H9 (cell line): Measurements from ENCODE around the gene AADAT. TPM values are rescaled to one million over a fixed set of nuclear protein-coding genes. Genes with fewer than 3 reads are reported as not detected.

Source experiments
- DNase-seq: peaks from one replicate; pipeline ENCODE4 v3.0.0-alpha.2; 2017
- H2AFZ ChIP-seq: one replicate; pipeline ENCODE4 v1.6.1; 2013; ENCODE audit warnings: mild to moderate bottlenecking, low read length, control low read depth, moderate library complexity
- H2AK5ac ChIP-seq: 2 replicates; pipeline ENCODE4 v1.6.1; 2013; ENCODE audit warnings: low read length, control low read depth, mixed read lengths; ENCODE audit not compliant: insufficient read length
- H2BK120ac ChIP-seq: one replicate; pipeline ENCODE4 v1.6.1; 2013; ENCODE audit warnings: low read depth, mild to moderate bottlenecking, low read length, control low read depth, inconsistent platforms; ENCODE audit not compliant: poor library complexity, severe bottlenecking
- H2BK12ac ChIP-seq: 2 replicates; pipeline ENCODE4 v1.6.1; 2013; ENCODE audit warnings: low read length, control low read depth, mixed read lengths, low read depth; ENCODE audit not compliant: insufficient read length
- H2BK15ac ChIP-seq: 2 replicates; pipeline ENCODE4 v1.6.1; 2013; ENCODE audit warnings: low read depth, low read length, control low read depth
- H2BK20ac ChIP-seq: one replicate; pipeline ENCODE4 v1.6.1; 2013; ENCODE audit warnings: low read depth, mild to moderate bottlenecking, low read length, control low read depth, inconsistent platforms; ENCODE audit not compliant: poor library complexity, severe bottlenecking
- H2BK5ac ChIP-seq: 2 replicates; pipeline ENCODE4 v1.6.1; 2013; ENCODE audit warnings: low read length, control low read depth, mixed read lengths; ENCODE audit not compliant: insufficient read length
- H3K14ac ChIP-seq: 2 replicates; pipeline ENCODE4 v1.6.1; 2013; ENCODE audit warnings: low read length, control low read depth; ENCODE audit not compliant: insufficient read depth
- H3K18ac ChIP-seq: 2 replicates; pipeline ENCODE4 v1.6.1; 2013; ENCODE audit warnings: low read depth, mild to moderate bottlenecking, mixed read lengths, low read length, control low read depth; ENCODE audit not compliant: insufficient read length
- H3K23ac ChIP-seq: 2 replicates; pipeline ENCODE4 v1.6.1; 2013; ENCODE audit warnings: low read length, control low read depth, mixed read lengths, low read depth; ENCODE audit not compliant: insufficient read length
- H3K23me2 ChIP-seq: 2 replicates; pipeline ENCODE4 v1.6.1; 2013; ENCODE audit warnings: low read depth, mild to moderate bottlenecking, mixed read lengths, low read length, control low read depth; ENCODE audit not compliant: insufficient read length, poor library complexity, severe bottlenecking
- H3K27ac ChIP-seq: 2 replicates; pipeline ENCODE4 v1.5.1; 2013; ENCODE audit warnings: low read length, control low read depth, mixed read lengths, low read depth; ENCODE audit not compliant: insufficient read length
- H3K27me3 ChIP-seq: 2 replicates; pipeline ENCODE4 v1.6.1; 2013; ENCODE audit warnings: low read length, control low read depth, inconsistent platforms; ENCODE audit not compliant: insufficient read depth
- H3K4ac ChIP-seq: 2 replicates; pipeline ENCODE4 v1.6.1; 2013; ENCODE audit warnings: low read depth, mild to moderate bottlenecking, control low read depth, inconsistent platforms, low read length, moderate library complexity
- H3K4me1 ChIP-seq: 2 replicates; pipeline ENCODE4 v1.6.1; 2013; ENCODE audit warnings: low read length, control low read depth, inconsistent platforms; ENCODE audit not compliant: insufficient read depth
- H3K4me2 ChIP-seq: 2 replicates; pipeline ENCODE4 v1.6.1; 2013; ENCODE audit warnings: low read length, control low read depth, mixed read lengths; ENCODE audit not compliant: insufficient read length, insufficient read depth
- H3K56ac ChIP-seq: 2 replicates; pipeline ENCODE4 v1.6.1; 2013; ENCODE audit warnings: low read depth, mild to moderate bottlenecking, mixed read lengths, low read length, control low read depth; ENCODE audit not compliant: insufficient read length
- H3K79me1 ChIP-seq: 2 replicates; pipeline ENCODE4 v1.6.1; 2013; ENCODE audit warnings: low read depth, mild to moderate bottlenecking, moderate library complexity, low read length, control low read depth, inconsistent platforms; ENCODE audit not compliant: insufficient read depth, poor library complexity, severe bottlenecking
- H3K79me2 ChIP-seq: 2 replicates; pipeline ENCODE4 v1.6.1; 2013; ENCODE audit warnings: low read length, control low read depth, inconsistent platforms; ENCODE audit not compliant: insufficient read depth
- H3K9ac ChIP-seq: 2 replicates; pipeline ENCODE4 v1.6.1; 2013; ENCODE audit warnings: low read length, control low read depth, mixed read lengths; ENCODE audit not compliant: insufficient read length; ENCODE audit errors: extremely low read depth
- H3K9me3 ChIP-seq: one replicate; pipeline ENCODE4 v1.6.1; 2013; ENCODE audit warnings: low read depth, low read length, inconsistent platforms; ENCODE audit not compliant: control insufficient read depth
- H3T11ph ChIP-seq: one replicate; pipeline ENCODE4 v1.6.1; 2013; ENCODE audit warnings: mild to moderate bottlenecking, low read length, control low read depth, inconsistent platforms
- H4K20me1 ChIP-seq: one replicate; pipeline ENCODE4 v1.6.1; 2013; ENCODE audit not compliant: control insufficient read depth, insufficient read length, insufficient read depth
- H4K5ac ChIP-seq: 2 replicates; pipeline ENCODE4 v1.6.1; 2013; ENCODE audit warnings: low read depth, mild to moderate bottlenecking, mixed read lengths, low read length, control low read depth; ENCODE audit not compliant: insufficient read length
- H4K8ac ChIP-seq: replicated peaks from 2 replicates; pipeline ENCODE4 v1.6.1; 2013; ENCODE audit warnings: low read length, control low read depth, mixed read lengths, low read depth; ENCODE audit not compliant: insufficient read length
- H4K91ac ChIP-seq: 2 replicates; pipeline ENCODE4 v1.6.1; 2013; ENCODE audit warnings: low read depth, mild to moderate bottlenecking, moderate library complexity, mixed read lengths, low read length, control low read depth; ENCODE audit not compliant: insufficient read length
- H3K27ac Mint-ChIP-seq, 3 experiments: 2 replicates in 2 of 3; 3 replicates in 1 of 3; pipeline ENCODE4 v1.8.0; 2020 to 2021; ENCODE audit warnings: mixed read lengths in 3 of 3, mild to moderate bottlenecking in 1 of 3, moderate library complexity in 1 of 3
- H3K27me3 Mint-ChIP-seq: 2 replicates; pipeline ENCODE4 v1.8.0; 2021; ENCODE audit warnings: low read depth, mild to moderate bottlenecking, moderate library complexity, mixed read lengths
- H3K36me3 Mint-ChIP-seq, 3 experiments: 2 replicates in 2 of 3; 3 replicates in 1 of 3; pipeline ENCODE4 v1.8.0; 2020 to 2021; ENCODE audit warnings: low read depth in 3 of 3, mixed read lengths in 3 of 3; ENCODE audit not compliant: insufficient read depth in 1 of 3
- H3K4me1 Mint-ChIP-seq, 2 experiments: 2 replicates each; pipeline ENCODE4 v1.8.0; 2020; ENCODE audit warnings: mixed read lengths in 2 of 2
- H3K4me3 Mint-ChIP-seq, 2 experiments: 2 replicates in 1 of 2; 3 replicates in 1 of 2; pipeline ENCODE4 v1.8.0; 2020 to 2021; ENCODE audit warnings: mild to moderate bottlenecking in 2 of 2, mixed read lengths in 2 of 2, moderate library complexity in 1 of 2
- H3K9me3 Mint-ChIP-seq, 2 experiments: 2 replicates in 1 of 2; 3 replicates in 1 of 2; pipeline ENCODE4 v1.8.0; 2020; ENCODE audit warnings: mild to moderate bottlenecking in 2 of 2, mixed read lengths in 2 of 2, moderate library complexity in 1 of 2
- CTCF ChIP-seq: fragments of 200-600 bp; sonication (generic); conservative IDR thresholded peaks from 3 replicates; pipeline ENCODE4 v1.8.0; 2021; ENCODE audit warnings: antibody characterized with exemption, mild to moderate bottlenecking
- WGBS: extraction: QIAGEN DNeasy Blood & Tissue Kit; methylation state at CpG from one replicate; pipeline ENCODE4 v1.1.7; 2013; ENCODE audit warnings: missing lambda C conversion rate, low lambda C conversion rate, mixed read lengths; ENCODE audit not compliant: insufficient read length; ENCODE audit errors: extremely low coverage; 5-methylcytosine and 5-hydroxymethylcytosine counted together
- total RNA-seq: library from RNA; stranded (reverse); gene quantifications from 2 replicates; pipeline ENCODE4 v1.2.1, GENCODE V29; 2021

AADAT gene
- total RNA-seq, 1 experiment from 2014 or later: 14.1 TPM

GRCh38 chr4:170058826-170059225 is 30.9 kb downstream of the AADAT start:
- no peak overlapping the region for H3K4ac ChIP-seq
- H3K56ac ChIP-seq: no peak overlapping the region
- no peaks in the 10 kb centered on the region for H3K4me1 ChIP-seq
- no peak overlapping the region for H3K27ac Mint-ChIP-seq
- no peak overlapping the region for H4K91ac ChIP-seq
- no peaks in the 10 kb centered on the region for H4K20me1 ChIP-seq
- H2BK120ac ChIP-seq: no peak overlapping the region
- H2AFZ ChIP-seq: no peak overlapping the region
- TF ChIP-seq CTCF: no peak
- no peaks in the 10 kb centered on the region for H3K79me2 ChIP-seq
- H4K5ac ChIP-seq: no peak overlapping the region
- no peaks in the 10 kb centered on the region for H3K27me3 ChIP-seq
- H3K9me3 Mint-ChIP-seq: no peaks in the 10 kb centered on the region
- H4K8ac ChIP-seq: no peak overlapping the region
- no peak overlapping the region for H2BK12ac ChIP-seq
- no peak overlapping the region for H2BK20ac ChIP-seq
- H3K9ac ChIP-seq: no peak overlapping the region
- H3K4me3 Mint-ChIP-seq: no peak overlapping the region
- H3K4me1 Mint-ChIP-seq: peaks cover 0 to 5% of the 10 kb centered on the region in 2 experiments; a peak in 1 of 4 replicates
- H2BK15ac ChIP-seq: no peak overlapping the region
- no CpG with 5 or more reads among the region's 2 CpGs for WGBS
- no peak overlapping the region for H2AK5ac ChIP-seq
- H3T11ph ChIP-seq: no peak overlapping the region
- H3K79me1 ChIP-seq: no peaks in the 10 kb centered on the region
- H3K9me3 ChIP-seq: no peaks in the 10 kb centered on the region
- H2BK5ac ChIP-seq: no peak overlapping the region
- H3K27ac ChIP-seq: no peak overlapping the region
- H3K36me3 Mint-ChIP-seq: peaks cover 0 to 44% (median 19%) of the 10 kb centered on the region in 3 experiments; a peak in 6 of 7 replicates
- no peak overlapping the region for H3K18ac ChIP-seq
- H3K27me3 Mint-ChIP-seq: no peaks in the 10 kb centered on the region
- H3K14ac ChIP-seq: no peak overlapping the region
- H3K4me2 ChIP-seq: no peak overlapping the region
- H3K23ac ChIP-seq: no peak overlapping the region
- DNase-seq: no peak
- no peaks in the 10 kb centered on the region for H3K23me2 ChIP-seq
